GM19397 (cell line): ENCODE data around the gene ZYX.

Experiments used
- ATAC-seq: cut with Tn5 transposase; IDR thresholded peaks from one replicate; pipeline ENCODE4 v1.9.1; 2021; ENCODE audit warnings: mild to moderate bottlenecking, moderate library complexity; ENCODE audit not compliant: unreplicated experiment

Gene ZYX, protein sequence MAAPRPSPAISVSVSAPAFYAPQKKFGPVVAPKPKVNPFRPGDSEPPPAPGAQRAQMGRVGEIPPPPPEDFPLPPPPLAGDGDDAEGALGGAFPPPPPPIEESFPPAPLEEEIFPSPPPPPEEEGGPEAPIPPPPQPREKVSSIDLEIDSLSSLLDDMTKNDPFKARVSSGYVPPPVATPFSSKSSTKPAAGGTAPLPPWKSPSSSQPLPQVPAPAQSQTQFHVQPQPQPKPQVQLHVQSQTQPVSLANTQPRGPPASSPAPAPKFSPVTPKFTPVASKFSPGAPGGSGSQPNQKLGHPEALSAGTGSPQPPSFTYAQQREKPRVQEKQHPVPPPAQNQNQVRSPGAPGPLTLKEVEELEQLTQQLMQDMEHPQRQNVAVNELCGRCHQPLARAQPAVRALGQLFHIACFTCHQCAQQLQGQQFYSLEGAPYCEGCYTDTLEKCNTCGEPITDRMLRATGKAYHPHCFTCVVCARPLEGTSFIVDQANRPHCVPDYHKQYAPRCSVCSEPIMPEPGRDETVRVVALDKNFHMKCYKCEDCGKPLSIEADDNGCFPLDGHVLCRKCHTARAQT

DNA sequence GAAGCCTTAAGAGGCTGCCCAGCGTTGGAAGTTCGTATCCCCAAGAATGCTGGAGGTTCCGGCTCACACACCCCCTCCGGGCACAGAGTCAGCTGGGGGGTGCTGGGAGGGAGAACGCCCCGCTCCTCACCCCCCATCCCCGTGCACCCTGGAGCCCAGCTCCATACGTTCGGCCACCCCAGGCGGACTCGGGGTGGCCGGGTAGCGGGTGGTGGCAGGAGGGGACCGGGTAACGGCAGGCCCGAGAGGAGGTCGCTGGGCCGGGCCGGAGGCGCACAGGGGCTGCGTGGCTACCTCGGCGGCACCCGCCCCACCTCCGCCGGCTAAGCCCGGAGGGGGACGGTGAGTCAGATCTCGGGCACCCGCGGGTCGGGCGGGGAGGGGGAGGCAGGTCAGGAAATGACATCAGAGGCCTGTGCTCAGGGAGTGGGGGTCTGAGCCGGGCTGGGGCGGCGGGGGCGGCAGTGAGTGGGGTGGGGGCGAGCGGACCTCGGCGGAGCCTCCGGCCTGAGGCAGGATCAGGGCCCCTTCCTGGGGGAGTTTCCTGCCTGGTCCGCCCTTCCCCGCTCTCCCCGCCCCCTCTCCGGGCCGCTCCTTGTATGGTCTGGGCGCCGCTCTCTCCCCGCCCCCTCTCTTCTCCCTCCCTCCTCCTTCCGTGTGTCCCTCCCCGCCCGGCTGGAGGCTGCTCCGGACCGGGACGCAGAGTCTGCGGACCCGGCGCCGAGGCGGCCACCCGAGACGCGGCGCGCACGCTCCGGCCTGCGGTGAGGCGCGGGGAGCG is at the start of gene ZYX:
Gene ZYX, plus strand, starts transcription at position 700 of the 781 bp plus-strand sequence. CDS start 227 bp downstream, outside the sequence.
- peak; percentile 81 for ATAC-seq

DNA sequence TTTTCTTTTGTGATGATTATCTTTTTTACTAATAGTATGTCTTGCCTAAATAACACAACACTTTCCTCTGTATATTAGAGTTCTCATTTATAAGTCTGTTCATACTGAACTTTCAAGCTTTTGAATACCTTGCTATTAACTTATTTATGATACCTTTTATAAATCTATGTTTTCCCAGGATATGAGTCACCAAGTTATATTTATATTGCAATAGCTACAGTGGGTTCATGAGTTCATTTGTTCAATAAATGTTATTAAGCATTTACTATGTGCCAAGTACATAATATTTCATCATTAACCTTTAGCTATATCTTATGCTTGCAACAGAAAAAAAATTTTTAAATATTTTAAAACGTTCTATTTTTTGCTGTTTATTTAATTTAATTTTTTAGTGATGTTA is 46.9 kb upstream of the ZYX start:
- no peak for ATAC-seq

DNA sequence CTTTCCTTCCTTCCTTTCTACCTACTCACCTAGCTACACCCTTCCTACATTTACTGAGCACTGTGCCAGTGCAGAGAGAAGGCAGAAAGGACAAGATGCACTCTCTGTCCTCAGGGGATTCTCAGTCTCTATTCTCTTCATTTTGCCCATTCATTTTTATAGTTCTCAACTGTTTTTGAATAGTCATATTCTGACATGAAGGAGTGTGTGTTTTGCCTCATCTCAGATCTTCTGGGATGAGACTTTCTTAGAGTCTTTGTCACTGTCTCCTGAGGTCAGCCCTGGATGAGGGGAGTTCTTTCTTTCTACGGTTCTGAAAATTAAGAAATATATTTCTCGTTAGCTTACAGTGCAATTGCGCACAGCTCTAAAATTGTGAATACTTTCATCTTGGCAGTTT is 43.9 kb upstream of the ZYX start:
- ATAC-seq, result no peak

GRCh38 chr7:143341842-143342241 is 39.3 kb upstream of the ZYX start:
- no peak for ATAC-seq

- ATAC-seq, result no peak
Measured at GRCh38 chr7:143343596-143343995, 37.5 kb upstream of the ZYX start.

- ATAC-seq, result peak; percentile 74
Measured at GRCh38 chr7:143345428-143345900, 35.7 kb upstream of the ZYX start.

DNA sequence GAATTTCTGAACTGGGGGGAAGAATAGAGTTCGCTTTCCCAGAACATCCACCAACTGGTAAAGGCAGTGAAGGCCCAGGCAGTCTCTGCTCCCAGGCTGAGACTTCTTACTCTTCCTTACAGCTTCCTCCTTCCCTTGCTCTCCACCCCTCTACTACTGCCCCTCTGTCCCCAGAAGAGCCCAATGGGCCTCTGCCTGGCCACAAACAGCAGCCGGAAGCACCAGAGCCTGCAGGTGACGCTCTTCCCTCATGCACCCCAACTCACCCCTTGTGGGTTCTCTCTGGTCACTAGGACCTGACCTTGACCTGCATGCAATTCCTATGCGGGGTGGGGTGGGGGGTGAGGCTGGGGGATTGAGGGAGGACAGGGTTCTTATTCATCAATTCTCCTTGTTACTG is 35.1 kb upstream of the ZYX start:
- no peak for ATAC-seq

DNA sequence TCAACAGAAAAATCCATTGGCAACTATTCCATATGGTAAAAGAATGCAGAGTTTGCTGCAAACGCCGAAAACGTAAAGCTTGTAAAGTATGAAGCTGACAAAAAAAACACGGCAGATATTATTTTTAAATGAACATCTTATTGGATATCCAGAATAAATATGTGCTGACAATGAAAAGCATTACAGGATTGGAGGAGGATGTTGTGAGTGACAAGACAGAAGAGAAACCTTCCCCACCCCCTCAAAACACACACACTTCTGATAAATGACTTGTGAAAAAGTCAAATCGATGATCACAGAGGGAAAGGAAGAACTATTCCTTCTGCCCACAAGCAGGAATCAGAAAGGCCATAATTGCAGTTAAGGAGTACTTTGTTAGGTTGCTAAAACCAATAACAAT is 33.2 kb upstream of the ZYX start:
- ATAC-seq, result no peak

GRCh38 chr7:143351060-143351459 is 30.1 kb upstream of the ZYX start:
- no peak for ATAC-seq

GRCh38 chr7:143351574-143351973 is 29.6 kb upstream of the ZYX start:
- no peak for ATAC-seq

DNA sequence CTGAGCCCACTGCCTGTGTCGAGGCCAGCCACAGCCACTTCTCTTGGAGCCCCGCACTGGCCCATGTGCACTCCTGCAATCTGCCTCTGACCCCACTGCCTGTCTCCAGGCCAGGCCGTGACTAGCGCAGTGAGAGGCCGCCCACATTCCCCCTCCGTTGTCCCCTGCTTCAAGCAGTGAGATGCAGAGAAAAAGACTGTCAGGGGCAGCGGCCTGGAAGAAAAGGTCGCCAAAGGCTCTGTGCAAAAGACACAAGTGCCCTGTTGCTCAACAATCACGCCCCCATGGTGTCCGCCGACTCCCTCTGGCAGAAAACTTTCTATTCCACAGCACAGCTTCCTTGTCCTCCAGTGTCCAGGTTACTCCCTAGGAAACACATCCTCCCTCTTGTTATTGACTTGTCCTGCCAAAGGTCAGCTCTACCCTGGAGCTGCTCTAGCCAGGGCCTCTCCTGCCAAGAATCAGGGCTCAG is 28.6 kb upstream of the ZYX start:
- ATAC-seq, result no peak

DNA sequence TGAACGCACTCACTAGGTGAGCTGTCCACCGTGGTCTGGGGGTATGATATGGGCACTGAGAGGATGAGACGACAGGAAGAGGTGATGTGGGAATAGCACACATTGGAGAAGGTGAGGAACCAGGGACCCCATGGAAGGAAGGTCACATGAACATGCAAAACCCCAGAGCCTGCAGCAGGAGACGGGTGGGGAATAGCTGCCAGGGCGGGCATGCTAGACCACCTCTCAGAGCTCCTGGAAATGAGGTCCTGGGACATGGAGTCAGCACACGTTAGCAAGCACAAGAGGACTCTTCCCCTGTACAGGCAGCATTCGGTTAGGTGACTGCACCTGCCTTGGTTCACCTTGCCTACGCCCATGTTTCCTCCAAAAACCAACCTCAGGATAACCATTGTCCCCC is 26.8 kb upstream of the ZYX start:
- no peak for ATAC-seq

DNA sequence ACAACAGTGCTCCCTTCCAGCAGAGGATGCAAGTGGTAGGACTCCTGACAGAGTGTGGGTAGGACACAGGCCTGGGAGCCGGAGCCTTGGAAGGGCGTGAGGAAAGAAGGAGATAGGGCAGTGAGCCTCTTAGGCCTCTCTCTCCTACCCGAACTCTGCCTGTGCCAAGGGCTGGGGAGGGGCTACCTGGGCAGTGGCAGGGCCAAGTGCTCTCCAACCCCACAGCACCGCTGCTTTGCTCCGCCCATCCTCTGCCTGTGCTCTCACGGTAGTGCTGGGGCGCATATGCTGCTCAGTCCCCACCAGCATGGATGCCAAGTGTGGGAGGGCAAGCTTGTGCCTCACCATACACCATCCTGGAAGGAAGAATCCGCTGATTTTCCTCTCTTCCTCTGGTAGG is 26.2 kb upstream of the ZYX start:
- no peak for ATAC-seq

- ATAC-seq, result no peak
Measured at GRCh38 chr7:143355450-143356385, 25.4 kb upstream of the ZYX start.

DNA sequence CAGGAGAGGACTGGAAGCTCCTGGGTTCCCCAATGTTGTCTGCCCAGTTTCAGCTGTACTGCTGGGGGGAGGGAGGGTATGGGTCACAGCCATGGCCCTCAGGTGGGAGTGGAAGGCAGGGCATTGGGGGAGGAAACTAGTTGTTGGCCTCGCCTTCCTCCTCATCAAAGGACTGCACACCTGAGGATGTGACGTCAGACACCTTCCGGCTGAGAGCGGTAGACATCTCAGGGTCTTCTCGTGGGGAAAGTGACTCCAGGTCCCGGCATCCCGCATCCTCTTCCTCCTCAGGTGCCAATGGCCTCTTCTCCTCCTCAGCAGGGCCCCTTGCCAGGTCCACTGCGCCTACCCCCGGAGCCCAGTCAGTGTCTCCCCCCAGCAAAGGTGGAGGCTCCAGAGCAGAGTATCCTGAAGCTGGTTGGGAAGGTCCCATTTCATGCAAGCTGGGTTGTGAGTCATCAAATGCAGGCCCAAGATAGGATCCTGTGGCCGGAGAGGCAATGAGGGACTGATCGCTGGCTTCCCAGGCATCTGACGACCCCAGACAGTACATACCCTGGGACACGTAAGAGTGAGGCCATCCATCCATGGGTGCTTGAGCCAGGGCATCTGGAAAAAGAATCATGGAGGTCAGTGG is 24.6 kb upstream of the ZYX start:
- ATAC-seq, result no peak

GRCh38 chr7:143358626-143359025 is 22.5 kb upstream of the ZYX start:
- ATAC-seq, result no peak

GRCh38 chr7:143359771-143360353 is 21.3 kb upstream of the ZYX start:
- no peak for ATAC-seq

DNA sequence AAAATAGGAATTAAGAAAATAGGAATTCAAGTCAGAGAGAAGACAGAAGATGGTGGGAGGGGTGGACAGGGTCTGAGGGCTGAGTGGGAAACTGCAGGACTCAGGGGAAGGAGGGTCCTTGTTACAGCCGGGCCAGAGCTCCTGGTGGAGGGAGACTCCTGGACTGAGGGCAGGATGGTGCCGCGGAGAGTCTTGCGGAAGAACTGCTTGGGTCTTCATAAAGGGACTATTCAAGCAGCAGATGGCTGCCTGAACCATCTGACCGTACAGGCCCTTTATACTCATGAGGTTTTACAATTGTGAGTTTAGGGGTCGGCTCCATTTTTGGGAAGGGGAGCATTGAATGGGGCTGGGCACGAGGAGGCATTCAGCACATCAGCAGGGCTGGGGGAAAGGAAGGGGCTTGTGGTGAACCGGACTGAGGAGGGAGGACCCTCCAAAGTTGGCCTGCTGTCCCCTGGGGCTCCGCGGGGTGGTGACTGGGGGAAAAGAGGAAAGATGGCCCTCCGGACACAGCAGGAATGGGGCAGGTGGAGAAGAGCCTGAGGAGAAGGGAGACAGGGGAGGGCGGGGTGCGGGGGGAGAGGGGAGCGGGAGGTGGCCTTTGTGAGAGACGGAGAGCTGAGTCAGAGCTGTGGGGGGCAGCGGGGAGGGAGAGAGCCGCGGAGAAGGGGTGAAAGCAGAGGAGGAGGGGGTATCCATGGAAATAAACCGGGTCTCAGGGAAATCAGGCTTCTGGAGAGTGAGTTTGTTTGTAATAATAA is 20.2 kb upstream of the ZYX start:
- ATAC-seq, result no peak

DNA sequence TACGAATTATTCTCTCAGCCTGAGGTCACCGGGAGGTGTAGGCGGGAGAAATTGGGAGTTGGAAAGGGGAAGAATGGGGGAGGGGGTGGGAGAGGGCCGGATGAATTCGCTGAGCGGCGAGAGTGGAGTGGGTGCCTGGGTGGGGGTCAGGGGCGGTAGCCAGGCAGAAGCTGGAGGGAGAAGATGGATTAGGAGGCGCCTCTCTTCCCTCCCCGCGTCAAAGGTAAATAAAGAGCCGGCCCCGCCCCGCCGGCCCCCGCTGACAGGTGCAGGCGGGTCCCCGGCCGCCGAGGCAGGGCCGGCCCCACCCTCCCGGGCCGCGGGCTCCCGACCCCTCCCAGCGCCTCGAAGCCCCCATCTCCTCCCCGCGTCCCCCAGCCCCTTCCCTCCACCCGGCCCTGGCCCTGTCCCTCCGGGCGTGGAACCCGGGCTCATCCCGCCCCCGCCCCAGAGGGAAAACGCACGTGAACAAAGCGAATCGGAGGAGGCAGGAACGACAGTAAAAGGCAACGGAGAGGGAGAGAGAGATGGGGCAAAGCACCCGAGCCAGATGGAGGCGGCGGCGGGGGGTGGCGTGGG is 19.5 kb upstream of the ZYX start:
- ATAC-seq, result no peak
